Globus pallidus (tissue), 1 donor: ENCODE measurements around the gene SCD5.

Experiments
- DNase-seq: peaks from one replicate; pipeline ENCODE4 v3.0.0-alpha.2; 2015; ENCODE audit warnings: low spot score

The SCD5 gene

GRCh38 chr4:82691431-82691830 is 107.2 kb downstream of the SCD5 start:
- DNase-seq: no peak

DNA sequence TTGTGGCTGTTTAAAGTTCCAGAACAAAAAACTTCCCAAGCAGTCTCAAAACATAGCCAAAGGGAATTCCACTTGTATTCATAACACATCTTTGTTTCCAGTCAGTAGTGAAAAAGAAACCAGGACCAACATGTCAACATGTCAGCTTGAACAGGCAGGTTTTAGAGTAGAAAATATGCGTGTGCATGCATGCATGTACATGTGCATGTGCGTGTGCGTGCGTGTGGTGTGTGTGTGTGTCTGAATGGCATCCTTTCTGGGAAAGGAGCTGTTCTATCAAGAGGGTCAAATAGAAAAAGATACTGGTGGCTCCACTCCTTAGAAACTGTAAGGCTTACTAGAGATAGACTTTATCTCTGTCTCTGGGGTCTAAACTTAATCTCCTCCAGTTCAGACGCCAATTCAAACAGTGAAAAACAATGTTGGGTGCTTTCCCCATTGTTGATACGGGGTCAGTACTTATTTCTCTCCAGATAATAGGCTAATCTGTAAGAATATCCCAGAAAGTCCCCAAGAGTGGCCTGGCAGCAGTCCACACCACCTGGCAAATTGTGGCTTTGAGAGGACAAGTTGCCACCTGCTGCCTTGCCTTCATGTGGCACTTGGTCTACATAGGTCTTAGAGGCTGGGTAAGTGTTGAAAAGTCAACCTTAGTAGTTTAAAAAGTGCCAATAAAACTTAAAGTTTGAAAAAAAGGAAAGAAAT is 110.4 kb downstream of the SCD5 start:
- no peak for DNase-seq

GRCh38 chr4:82687531-82687930 is 111.1 kb downstream of the SCD5 start:
- no peak for DNase-seq

GRCh38 chr4:82681754-82682153 is 116.8 kb downstream of the SCD5 start:
- DNase-seq: no peak

DNA sequence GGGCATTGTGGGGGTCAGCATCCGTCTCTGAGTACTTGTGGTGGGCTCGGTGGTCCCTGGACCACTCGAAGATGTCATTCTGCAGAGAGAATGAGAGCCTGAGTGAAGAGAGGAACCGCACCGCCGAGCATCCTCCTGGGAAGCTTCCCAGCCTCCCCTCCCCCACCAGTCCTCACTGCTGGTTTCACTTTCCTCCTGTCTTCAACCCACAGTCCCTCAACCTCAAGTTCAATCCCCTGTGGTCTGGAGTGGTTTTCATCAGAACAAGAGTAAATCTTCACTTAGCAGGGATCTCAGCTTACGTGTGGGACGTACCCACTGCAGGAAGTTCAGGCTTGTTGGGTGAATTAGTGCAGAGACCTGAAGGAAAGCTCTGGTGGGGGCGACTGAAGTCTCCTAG is 117.8 kb downstream of the SCD5 start:
- DNase-seq: no peak

DNA sequence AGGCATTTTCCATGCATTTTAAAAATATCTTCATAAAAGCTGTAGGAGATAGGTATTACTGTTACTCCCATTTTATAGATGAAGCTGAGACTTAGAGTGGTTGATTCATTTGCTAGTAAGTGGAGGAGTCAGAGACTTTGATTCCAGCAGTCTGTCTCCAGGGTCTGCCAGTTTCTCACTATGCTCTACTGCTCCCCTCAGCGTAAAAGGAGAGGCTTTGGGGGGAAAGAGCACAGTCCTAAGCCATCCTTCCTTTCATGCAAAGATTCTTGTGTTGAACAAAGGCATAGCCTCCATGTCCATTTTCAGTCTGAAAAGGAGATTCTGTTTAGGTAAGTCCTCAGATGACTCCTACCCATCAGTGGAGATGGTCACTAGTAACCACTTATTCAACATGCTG is 119.1 kb downstream of the SCD5 start:
- DNase-seq: no peak

GRCh38 chr4:82678051-82678450 is 120.5 kb downstream of the SCD5 start:
- DNase-seq: no peak

GRCh38 chr4:82677327-82677726 is 121.3 kb downstream of the SCD5 start:
- no peak for DNase-seq

- DNase-seq: no peak
These were observed 130.7 kb downstream of the SCD5 start for GRCh38 chr4:82667761-82668480.

DNA sequence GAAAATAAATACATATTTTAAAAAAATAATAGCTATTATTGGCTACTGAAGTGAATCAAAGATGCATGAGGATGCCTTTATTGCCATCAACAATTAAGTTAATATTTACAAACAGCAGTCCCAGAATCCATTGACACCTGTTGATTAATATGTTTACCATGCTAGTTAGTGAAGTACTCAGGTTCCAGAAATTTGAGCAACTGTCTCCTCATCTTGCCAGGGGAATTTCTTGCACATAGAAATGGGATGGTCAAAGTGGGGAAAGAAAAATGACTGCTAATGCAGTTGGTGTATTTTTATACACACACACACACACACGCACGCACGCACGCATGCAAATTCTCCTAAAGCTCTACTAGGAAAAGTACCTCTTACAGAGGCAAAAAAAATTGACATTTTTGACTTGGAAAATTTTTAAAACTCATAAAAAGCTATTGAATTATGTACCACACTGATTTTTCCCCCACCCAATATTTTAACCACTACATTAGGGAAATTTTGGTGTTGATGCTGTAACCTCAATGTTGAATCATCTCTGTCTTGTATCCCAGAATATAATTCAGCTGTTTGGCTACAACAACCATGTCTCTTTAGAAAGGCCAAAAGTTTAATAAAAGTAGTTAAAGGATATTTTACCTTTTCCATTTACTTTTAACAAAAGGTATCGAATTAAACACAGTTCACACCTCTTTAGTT is 131.5 kb downstream of the SCD5 start:
- DNase-seq: no peak

DNA sequence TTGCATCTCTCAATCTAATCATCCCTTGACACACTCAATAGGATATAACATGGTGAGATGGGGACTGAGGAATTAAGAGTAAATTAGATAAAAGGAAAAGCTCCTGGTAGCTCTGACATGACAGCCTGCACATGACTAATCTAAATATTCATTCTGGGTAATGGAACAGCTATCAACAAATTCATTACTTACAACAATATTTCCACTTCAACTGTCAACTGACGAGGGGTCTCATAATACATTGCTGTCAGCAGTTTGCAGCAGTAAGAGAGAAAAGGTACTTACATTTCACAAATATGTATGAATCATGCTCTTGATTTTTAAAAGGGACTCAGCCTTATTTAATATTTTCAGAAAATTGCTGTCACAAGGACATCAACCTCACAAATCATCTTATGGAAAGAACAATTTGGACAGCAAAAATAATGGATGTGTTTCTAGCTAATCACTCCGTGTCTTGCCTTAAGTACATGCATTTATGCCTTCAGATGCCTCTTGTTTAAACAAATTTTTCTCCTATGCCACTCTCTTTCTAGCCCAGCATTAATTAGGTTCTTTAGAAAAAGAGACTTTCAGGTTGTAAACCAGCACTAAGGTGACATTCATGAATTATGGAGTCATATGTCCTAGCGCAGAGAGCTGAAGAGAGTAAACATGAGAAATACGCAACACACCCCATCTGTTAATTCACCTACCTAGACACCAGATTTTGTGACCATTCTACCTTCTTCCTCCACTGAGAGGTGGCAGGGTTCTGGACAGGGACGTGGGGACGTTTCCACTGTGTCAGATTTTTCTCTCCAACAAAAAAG is 137.2 kb downstream of the SCD5 start:
- DNase-seq: no peak

GRCh38 chr4:82652062-82652461 is 146.5 kb downstream of the SCD5 start:
- DNase-seq: no peak

DNA sequence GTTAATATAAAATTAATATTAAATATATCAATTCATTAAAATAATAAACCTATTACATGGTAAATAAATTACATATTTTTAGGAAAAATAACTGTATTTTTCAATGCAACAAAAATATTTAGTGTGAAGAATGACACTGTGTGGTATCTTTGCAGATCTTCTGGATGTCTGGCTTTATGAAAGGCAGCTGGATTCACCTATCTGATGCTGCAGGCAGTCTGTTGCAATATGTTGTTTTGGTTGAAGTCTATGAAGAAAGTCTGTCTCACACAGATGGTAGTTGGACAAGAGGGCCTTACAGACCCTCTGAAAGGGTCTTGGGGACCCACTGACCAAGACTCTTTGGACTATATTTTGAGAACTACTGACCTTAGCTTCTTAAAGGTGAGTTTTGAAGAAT is 147.7 kb downstream of the SCD5 start:
- DNase-seq: no peak

DNA sequence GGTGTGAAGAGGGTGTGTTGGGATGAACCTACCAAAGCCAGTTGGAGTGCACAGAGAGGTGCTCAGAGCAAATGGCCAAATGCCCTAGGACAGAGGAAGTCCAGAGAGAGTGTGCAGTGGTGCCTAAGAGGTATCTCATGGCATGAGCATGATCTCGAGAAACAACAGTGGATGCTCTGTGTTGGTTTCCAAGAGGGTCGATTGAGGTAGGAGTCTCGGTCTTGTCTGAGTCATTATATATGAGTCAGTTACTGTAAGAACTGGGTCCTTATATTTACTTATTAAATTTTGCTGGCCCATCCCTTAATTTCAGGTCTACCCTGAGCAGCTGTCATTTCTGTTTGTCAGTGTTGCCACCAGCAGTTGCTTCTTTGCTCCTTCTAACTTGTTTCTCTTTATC is 150.2 kb downstream of the SCD5 start:
- DNase-seq: no peak

GRCh38 chr4:82645936-82646565 is 152.5 kb downstream of the SCD5 start:
- no peak for DNase-seq

- no peak for DNase-seq
These were observed 153.9 kb downstream of the SCD5 start for GRCh38 chr4:82644734-82645126.

DNA sequence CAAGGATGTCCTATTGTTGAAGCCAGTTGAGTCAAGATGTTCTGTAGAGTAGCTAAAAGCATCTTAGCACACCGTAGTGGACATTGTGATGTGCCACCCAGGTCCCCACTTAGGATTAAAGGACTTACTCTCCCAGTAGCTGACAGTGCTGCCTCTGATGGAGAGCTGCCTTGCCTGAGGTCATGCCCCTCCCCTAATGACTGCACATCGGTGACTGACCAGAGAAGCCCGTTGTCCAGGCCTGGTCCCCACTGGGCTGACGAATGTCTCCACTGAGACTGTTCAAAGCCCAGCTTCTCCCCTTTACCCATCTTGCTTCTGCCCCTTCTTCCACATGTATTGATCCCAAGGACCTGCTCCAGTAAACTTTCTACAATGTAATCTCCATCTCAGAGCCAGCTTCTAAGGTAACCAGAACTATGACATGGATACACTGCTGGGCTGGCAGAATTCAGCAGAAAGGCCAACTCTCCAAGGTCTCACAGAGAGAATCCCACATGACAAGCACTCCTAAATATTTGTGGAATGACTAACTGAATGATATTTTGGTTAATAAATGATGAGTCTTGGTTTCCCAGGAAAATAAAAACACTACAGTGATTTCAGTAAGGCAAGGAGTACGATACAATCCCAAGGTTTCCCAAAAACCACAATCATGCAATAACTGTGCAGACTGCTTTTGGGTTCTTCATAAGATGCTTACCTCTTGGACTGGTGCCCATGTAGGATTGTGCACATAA is 154.4 kb downstream of the SCD5 start:
- no peak for DNase-seq

GRCh38 chr4:82642331-82642730 is 156.3 kb downstream of the SCD5 start:
- DNase-seq: no peak

DNA sequence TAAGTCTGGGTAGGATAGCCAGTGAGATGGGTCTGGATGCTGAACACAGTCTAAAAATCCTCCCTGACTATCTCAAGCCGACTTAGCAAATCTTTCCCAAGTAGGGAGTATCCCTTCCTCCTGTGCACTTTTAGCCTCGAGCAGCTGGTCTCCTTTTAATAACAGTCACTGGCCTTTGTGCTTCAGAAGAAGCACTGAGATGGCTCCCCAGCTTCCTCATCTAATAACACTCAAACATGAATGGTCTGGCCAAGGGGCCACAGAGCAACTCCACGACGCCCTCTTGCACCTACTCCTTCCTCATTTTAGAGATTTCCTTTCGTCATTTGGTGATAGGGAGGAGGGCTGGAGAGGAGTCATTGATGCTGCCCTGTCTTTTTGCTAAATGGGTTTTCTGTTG is 158.1 kb downstream of the SCD5 start:
- DNase-seq: no peak

GRCh38 chr4:82639971-82640370 is 158.6 kb downstream of the SCD5 start:
- DNase-seq: no peak

- no peak for DNase-seq
These were observed 160.1 kb downstream of the SCD5 start for GRCh38 chr4:82638479-82638878.
